Measurements from ENCODE around the gene WDR72.

DNA sequence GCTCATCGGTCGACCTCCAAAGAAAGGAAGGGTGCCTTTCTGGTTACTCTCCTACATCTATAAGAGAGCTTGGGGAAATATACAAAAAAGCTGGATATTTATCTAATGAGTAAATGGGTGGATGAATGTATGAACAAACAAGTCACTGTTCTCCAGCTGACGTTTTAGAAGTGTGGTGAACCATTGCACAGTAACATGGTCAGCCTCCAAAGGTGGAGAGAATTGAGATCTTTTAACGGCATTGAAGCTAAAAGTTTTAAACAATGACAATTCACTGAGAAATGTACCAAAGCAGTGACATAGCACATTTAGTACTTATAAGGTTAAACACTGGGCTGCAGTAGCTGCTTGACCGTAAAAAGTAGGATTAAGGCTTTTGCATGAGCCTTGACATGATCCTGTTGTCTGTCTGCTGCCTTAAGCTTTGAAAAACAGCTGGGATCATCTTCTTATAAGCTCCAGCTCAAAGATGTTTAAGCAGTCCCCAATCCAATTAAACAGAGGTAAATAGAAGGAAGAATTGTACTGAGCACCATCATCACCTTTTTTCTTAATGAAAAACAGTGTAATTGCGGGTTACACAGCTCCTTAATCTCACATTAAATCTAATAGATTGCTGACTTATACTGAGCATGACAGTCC, 222.9 kb downstream of the WDR72 start:
- TF ChIP-seq POLR2A (IDR thresholded peaks at IDR 0.05; ENCODE audit: low read depth, low read length) (no peak), POLR2AphosphoS5 (IDR thresholded peaks at IDR 0.05; ENCODE audit: low read depth, low read length) (no peak)
